ENCODE measurements around the gene PGAM2. TPM values are rescaled to one million over a fixed set of nuclear protein-coding genes. Genes with fewer than 3 reads are reported as not detected.

The PGAM2 gene
- total RNA-seq, 3 donors from 2014 or later = 0.84 to 1.4 (median 0.96) TPM

DNA sequence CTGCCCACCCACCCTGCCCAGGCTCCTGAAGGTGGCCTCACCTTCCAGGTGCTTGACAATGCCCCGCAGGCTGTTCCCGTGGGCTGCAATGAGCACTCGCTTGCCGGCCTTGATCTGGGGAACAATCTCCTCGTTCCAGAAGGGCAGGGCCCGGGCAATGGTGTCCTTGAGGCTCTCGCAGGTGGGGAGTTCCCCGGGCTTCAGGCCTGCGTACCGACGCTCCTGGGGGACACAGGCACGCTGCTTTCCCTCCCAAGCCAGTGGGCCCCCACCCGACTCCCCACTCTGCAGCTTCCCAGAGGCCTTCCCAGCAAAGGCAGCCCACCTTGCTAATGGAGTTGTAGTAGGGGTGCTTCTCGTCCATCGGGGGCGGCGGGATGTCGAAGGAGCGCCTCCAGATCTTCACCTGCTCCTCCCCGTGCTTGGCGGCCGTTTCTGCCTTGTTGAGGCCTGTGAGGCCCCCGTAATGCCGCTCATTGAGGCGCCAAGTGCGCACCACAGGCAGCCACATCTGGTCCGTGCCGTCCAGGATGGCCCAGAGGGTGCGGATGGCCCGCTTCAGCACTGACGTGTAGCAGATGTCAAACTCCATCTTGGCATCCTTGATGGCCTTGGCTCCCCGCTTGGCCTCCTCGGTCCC lies 456 bp downstream of the PGAM2 start:
- no peak for DNase-seq
- Histone ChIP-seq H3K9me3 (no peaks in the 10 kb centered on the region), H3K36me3 (ENCODE audit: low read depth) (peaks cover 3% of the 10 kb centered on the region), H3K4me3 (no peak overlapping the region), H3K4me1 (ENCODE audit: low read depth) (peaks cover 8% of the 10 kb centered on the region)
- intact Hi-C loops (cut with DNase I, micrococcal nuclease) = no loop called here
- peak; percentile 33 for ATAC-seq
- TF ChIP-seq, protein P1, sequence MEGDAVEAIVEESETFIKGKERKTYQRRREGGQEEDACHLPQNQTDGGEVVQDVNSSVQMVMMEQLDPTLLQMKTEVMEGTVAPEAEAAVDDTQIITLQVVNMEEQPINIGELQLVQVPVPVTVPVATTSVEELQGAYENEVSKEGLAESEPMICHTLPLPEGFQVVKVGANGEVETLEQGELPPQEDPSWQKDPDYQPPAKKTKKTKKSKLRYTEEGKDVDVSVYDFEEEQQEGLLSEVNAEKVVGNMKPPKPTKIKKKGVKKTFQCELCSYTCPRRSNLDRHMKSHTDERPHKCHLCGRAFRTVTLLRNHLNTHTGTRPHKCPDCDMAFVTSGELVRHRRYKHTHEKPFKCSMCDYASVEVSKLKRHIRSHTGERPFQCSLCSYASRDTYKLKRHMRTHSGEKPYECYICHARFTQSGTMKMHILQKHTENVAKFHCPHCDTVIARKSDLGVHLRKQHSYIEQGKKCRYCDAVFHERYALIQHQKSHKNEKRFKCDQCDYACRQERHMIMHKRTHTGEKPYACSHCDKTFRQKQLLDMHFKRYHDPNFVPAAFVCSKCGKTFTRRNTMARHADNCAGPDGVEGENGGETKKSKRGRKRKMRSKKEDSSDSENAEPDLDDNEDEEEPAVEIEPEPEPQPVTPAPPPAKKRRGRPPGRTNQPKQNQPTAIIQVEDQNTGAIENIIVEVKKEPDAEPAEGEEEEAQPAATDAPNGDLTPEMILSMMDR (IDR thresholded peaks at IDR 0.05) = no peak

DNA sequence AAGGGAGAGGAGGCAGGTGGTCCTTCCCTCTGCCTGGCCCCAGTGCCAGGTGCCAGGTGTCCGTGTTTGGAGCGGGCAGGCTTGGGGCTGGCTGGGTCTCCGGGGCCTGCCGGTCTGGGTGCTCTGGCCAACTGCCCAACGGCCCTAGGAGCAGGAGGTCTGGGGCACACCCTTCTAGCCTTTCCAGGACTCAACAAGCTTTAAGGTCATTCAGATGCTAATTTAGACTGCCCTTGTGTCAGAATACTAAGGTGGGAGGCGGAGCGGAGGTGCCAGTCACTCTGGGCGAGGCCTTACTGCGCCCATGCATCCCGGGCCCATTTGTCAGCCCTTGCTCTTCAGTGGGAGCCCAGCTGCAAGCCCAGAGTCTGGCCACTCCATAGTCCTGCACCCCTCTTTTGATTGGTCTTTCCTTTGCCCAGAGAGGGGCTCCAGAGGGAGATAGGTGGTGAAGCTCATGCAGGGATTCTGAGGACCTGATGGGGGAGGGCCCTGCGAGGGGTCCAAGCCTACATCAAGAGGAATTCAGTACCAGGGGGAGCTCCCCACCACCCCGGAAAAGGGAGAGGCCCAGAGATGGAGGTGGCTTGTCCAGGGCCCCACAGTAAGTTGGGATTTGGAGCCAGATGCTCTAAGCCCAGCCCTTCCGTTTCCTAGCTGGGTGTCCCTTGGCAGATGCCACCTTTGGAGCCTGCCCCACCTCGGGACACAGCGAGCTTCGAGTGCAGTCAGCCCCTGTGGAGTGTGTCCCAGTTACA lies 1.3 kb downstream of the PGAM2 start:
- Histone ChIP-seq H3K4me1 (ENCODE audit: low read depth) (peaks cover 8% of the 10 kb centered on the region), H3K9me3 (no peaks in the 10 kb centered on the region), H3K36me3 (ENCODE audit: low read depth) (peaks cover 11% of the 10 kb centered on the region), H3K4me3 (no peak overlapping the region)
- no peak for DNase-seq
- no peak for ATAC-seq
- intact Hi-C loops (cut with DNase I, micrococcal nuclease) = no loop called here
- TF ChIP-seq, protein P1 (IDR thresholded peaks at IDR 0.05) = no peak

DNA sequence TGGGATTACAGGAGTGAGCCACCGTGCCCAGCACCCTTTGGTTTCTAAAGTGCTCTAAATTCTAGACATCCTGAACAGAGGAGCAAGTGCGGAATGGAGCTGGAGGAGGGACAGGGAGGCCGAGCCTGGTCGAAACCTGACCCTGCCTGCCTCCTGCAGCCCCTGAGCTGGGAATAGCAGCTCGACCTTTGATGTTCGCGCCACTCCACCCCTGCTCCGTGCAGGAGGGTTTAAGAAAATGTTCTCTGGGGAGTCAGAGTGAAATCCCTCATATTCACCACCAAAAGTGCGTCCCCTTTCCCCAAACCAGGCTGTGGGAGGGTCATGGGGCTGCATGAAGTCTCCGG lies 1.8 kb downstream of the PGAM2 start:
- H3K9me3 ChIP-seq = no peaks in the 10 kb centered on the region
- no peak overlapping the region for H3K4me3 ChIP-seq
- DNase-seq (no peak), ATAC-seq (no peak)
- intact Hi-C loops (cut with DNase I, micrococcal nuclease) = no loop called here
- TF ChIP-seq, protein P1 (IDR thresholded peaks at IDR 0.05) = no peak
- peaks cover 17% of the 10 kb centered on the region for H3K36me3 ChIP-seq (ENCODE audit: low read depth)
- peaks cover 8% of the 10 kb centered on the region for H3K4me1 ChIP-seq (ENCODE audit: low read depth)

DNA sequence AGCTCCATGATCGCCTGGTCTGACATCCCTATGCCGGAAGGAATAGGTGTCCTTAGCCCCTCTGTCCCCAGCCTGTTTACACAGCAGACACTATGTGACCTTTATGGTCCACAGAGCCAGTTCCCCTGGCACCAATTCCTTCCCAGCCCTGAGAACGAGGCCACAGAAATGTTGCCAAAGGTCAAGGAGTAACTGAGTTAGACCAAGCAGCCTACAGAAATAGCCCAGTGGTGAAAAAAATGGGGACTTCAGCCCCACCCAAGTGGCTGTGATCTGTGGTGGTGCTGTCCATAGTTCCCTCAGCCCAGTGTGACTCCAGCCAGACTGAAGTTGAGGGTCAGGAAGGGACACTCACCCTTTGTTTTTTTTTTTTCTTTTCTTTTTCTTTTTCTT lies 2.5 kb downstream of the PGAM2 start:
- H3K4me1 ChIP-seq (ENCODE audit: low read depth) = peaks cover 8% of the 10 kb centered on the region
- peaks cover 23% of the 10 kb centered on the region for H3K36me3 ChIP-seq (ENCODE audit: low read depth)
- DNase-seq = no peak
- H3K4me3 ChIP-seq = no peak overlapping the region
- intact Hi-C loops (cut with DNase I, micrococcal nuclease) = no loop called here
- ATAC-seq = no peak
- TF ChIP-seq, protein P1 (IDR thresholded peaks at IDR 0.05) = no peak
- H3K9me3 ChIP-seq = no peaks in the 10 kb centered on the region

DNA sequence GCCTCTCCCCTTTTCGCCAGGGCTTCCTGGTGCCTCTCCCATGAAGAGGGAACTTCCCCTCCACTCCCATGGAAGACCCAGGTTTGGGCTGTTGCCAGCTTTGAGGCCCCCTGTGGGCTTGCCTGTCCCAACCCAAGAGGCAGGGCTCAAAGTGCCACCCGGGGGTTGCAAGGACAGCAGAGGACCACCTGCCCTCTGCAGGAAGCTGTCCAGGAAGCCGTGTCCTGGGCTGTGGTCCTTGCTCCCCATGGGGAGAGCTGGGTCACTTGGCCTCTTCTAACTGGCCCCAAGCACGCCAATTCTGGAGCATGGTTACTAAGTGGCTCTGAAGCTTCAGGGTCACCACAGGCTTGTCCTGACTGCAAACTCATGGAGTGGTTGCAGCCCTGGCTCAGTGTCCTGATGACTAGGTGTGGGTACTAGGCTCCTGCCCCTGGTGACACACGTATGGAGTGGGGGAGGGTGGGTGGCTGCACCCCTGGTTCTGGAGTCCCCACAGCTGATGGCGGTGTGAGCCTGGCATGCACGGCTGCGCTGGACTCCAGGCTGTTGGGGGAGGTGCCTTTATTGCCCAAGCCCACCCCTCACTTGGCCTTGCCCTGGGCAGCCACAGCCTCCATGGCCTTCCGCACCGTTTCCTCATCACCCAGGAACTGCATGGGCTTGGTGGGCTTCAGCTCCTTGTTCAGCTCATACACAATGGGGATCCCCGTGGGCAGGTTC lies 3.0 kb downstream of the PGAM2 start:
- DNase-seq = peak in 1 of 3 donors; percentile 56
- no peak for ATAC-seq
- H3K9me3 ChIP-seq = no peaks in the 10 kb centered on the region
- no peak overlapping the region for H3K4me3 ChIP-seq
- intact Hi-C loops (cut with DNase I, micrococcal nuclease) = no loop called here
- TF ChIP-seq, protein P1 (IDR thresholded peaks at IDR 0.05) = no peak
- H3K4me1 ChIP-seq (ENCODE audit: low read depth) = peaks cover 8% of the 10 kb centered on the region
- H3K36me3 ChIP-seq (ENCODE audit: low read depth) = peaks cover 24% of the 10 kb centered on the region
